AG08395 (cell line): Measurements from ENCODE around the gene SP110.

ENCODE experiments used
- DNase-seq: peaks from one replicate; pipeline ENCODE4 v3.0.0; 2012; ENCODE audit warnings: mixed read lengths, low spot score

The SP110 gene

DNA sequence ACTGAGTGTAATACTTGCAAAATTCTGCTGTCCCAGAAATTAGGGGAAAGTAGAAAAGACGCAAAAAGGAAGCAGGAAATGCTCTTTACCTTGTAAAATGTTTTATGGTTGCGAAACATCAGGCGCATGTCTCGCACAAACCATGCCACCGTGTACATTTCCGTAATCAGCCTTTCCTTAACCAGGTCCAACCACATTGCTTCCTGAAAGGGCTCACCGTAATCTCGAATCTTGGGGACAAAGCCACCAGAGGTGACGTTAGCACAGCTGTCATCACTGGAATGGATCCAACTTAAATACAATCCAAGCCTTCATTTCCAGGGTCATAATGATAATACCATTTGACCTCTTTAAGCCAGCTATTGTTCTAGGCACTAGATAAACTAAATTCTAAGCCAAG, 49.3 kb downstream of the SP110 start:
- DNase-seq = no peak

DNA sequence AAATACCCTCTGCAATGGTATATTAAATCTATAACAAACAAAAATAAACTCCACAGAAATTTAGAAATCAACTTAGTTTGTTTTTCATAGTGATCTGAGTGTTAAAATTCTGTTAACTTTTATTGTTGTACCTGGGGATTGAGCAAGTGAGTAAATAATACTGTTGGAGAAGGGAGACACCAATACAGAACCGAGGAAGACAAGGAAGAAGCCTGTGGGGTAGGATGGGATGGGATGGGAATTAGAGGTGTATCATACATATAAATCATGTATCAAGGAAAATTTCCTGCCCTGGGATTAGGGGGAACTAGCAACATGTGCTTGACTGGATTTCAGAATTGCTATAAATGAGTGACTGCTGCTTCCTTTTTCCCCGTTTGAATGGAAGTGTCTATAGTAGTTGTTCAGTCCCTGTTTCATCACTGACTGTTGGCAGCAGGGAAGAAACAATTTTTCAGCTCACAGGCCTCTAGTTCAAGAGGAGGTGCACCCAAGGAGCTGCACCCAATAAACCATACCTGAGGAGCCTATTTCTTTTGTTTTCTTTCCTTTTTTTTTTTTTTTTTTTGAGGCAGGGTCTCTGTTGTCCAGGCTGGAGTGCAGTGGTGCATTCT, 53.1 kb downstream of the SP110 start:
- no peak for DNase-seq

DNA sequence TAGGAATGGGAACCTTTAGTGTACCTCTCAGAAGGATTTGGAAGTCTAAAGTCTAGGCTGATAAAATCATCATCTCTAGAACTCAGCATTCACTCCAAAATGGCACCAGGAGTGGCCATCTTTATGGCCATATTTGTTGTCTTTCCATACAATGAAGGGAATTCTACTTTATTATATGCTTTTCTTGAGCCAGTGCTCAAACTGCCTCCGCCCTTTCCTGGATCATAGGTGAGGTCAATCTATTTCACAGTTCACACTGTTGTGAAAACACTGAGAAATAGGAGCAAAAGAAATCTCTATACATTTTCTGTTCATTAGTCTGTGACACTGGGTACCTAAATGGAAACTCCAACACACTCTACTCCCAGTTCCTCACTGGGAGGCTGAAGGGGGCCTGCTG, 55.6 kb downstream of the SP110 start:
- DNase-seq = no peak

DNA sequence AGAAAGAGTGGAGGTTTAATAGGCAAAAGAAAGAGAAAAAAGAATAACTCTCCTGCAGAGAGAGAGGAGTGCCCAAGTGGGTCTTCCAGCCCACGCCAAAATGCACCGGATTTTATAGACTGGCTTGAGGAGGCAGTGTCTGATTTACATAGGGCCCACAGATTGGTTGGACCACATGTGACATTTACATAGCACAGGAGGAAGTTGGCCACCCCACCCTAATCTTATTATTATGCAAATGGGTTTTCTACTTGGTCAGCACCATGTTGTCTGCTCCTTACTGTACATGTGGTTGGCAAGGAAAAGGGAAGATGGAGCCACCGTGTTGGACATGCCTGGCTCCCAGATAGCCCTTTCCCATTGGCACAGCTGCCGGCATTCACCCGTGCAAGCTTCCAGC, 56.8 kb downstream of the SP110 start:
- no peak for DNase-seq

DNA sequence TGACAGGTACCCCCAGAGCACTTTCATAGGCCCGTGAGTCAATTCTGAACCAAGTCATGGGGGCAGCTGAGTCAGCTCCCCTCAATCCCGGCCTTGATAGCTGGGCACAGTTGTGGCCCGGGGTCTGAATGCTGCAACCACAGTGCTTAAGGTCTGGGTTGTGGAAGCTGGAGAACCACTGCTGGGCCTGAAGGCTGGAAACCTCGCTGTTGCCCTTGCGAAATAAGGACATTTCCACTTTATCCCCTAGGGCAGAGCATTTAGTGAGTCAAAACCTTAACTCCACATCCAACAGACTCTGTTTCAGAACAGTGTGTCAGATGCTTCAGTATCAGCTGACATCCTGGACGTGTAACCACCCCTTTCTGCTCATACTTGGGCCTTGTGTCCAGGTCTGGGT, 58.6 kb downstream of the SP110 start:
- DNase-seq = peak; percentile 24

DNA sequence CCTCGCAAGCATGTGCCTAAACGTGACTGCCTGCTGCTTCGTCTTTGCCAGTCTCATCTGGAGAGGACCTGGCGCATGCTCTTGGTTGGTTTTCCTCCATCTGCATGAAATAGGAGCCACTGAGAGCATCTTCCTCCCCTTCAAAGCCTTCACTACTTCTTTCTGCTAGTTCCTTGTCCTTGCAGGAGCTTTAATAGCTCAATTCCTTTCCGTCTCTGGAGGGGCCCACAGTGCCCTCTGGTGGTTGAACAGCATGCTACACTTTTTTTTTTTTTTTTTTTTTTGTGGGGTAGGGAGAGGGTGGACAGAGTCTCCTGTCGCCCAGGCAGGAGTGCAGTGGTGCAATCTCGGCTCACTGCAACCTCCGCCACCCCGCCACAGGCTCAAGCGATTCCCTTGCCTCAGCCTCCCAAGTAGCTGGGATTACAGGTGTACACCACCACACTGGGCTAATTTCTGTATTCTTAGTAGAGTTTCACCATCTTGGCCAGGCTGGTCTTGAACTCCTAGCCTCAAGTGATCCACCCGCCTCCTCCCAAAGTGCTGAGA, 59.6 kb downstream of the SP110 start:
- DNase-seq = peak; percentile 78

DNA sequence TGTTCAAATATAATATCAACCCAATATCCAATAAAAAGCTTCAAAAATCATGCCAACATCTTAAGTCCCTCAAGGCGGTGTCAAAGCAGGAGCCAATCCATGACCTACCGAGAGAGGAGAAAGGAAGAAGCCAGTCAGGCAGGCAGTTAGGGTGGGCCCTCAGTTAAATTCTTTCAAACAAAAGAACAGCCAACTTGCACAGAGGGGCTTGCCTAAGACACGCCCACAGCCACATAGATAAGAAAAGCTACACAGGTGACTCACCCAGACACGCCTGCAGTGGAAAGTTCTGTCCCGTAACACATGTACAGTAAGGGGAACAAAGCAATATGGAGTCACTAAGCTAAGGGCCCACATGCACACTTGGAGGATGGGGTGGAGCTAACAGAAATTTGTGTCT, 61.3 kb downstream of the SP110 start:
- DNase-seq = no peak

DNA sequence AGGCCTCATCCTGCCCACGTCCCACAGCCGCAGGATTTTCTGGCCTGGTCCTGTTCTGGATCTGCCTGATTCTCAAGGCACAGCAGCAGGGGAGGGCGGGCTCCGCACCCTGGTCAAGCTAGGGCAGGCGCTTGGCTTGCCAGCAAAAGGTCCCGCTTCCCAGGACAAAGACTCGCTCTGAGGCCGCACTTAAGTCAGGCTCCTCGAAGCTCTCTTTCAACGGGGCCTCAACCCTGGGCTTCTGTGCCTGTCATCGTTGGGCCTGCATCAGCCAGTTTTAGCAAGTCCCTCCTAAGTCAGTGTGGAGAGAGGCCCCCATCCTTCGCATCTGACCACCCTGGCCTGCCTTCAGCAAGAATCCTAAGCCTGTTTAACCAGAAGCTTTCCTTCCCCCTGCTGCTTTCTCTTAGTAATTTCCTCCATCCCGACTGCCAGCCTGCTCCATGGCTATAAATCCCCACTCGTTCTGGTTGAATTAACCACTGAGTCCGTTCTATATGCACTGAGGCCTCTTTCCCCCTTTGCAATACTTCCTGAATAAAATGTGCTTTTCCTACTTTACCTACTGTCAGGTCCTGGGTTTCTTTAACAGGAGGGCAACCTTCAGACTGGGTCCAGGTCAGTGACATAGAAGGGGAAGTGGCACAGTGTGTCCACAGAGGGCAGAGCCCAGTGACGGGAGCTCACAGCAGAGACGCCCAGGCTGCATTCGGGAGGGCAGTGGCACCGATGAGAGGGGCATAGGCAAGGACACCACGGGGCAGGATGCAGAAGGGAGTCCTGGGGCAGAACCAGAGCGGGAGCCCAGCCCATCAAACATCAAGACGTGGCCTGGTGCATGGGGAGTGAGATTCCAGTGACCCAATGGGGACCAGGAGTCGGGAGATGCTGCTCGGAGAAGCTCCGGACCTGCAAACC, 62.7 kb downstream of the SP110 start:
- DNase-seq = no peak

DNA sequence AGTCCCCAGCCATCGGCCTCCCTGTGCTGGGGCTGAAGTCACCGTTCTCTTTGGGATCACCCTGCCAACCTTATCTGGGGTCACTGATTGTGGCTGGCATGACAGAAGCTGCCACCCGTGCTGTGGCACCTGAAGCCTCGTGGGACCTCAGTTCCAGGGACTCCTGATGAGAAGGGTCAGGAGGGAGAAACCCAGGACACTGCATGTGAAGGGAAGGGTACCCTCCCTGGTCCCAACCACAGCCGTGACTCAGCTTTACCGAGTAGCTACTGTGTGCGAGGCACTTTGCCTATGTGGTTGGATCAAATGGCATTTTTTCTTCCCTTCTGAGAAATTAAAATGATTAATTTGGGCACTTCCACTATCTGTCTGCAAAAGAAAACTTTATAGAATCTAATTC, 64.4 kb downstream of the SP110 start:
- DNase-seq = no peak

DNA sequence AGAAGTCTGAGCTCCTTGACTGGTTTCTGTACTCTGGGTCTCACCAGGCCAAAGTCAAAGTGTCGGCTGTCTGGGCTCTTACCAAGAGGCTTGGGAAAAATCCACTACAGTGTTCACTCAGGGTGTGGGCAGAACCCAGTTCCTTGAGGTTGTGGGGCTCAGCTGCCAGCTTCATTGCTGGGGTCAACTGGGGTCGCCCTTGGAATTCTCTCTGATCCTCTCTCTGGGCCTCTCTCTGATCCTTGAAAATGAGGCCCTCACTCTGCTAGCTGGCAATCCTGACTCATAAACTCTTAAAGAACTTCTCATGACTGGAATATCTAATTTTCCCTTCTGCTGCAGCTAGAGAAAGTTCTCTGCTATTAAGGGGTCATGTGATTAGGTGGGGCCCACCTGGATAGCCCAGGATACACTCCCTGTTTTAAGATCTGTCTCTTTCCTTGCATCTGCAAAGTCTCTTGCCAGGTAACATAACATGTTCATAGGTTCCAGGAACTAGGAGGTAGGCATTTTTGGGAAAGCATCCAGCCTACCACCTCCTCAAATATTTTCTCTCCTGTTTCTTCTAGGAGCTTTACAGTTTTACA, 66.3 kb downstream of the SP110 start:
- DNase-seq = no peak

DNA sequence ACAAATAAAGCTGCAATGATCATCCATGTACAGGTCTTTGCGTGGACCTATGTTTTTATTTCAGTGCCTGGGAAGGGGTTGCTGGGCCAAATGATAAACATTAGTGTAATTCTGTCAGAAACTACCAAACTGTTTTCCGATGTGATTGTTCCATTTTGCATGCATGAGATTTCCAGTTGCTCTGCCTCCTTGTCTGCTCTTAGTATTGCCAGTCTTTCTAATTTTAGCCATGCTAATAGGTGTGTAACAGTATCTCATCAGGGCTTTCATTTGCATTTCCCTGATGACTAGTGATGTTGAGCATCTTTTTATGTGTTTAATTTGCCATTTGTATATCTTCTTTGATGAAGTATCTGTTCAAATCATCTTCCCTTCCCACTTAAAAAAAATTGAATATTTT, 67.5 kb downstream of the SP110 start:
- no peak for DNase-seq

DNA sequence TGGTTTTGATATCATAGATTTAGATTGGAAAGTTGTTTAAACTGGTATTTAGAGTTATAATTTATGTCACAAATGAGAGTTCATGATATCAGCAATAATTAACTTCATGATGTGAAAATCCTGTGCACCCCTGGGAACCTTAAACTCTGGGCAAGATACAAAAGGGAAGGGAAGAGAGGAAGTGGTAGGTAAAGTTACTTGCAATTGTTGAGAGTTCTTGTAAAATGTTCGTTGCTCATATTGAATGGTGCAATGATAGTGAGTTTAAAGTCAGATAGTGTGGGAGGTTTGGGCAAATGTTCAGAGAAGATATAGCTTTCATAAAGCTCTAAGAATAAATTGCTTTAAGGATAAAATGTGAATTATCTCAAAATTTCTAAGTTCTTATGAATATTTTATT, 75.4 kb downstream of the SP110 start:
- no peak for DNase-seq

DNA sequence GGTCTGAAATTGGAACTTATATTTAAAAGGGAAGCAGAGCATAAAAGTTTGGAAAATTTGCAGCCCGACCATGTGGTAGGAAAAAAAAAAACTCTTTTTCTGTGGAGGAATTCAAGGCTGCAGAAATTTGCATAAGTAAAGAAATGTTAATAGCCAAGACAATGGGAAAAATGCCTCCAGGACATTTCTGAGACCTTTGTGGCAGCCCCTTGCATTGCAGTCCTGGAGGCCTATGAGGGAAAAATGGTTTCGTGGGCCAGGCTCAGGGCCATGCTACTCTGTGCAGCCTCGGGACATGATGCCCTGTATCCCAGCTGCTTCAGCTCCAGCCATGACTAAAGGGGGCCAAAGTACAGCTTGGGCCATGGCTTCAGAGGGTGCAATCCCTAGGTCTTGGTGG, 79.1 kb downstream of the SP110 start:
- DNase-seq = no peak

DNA sequence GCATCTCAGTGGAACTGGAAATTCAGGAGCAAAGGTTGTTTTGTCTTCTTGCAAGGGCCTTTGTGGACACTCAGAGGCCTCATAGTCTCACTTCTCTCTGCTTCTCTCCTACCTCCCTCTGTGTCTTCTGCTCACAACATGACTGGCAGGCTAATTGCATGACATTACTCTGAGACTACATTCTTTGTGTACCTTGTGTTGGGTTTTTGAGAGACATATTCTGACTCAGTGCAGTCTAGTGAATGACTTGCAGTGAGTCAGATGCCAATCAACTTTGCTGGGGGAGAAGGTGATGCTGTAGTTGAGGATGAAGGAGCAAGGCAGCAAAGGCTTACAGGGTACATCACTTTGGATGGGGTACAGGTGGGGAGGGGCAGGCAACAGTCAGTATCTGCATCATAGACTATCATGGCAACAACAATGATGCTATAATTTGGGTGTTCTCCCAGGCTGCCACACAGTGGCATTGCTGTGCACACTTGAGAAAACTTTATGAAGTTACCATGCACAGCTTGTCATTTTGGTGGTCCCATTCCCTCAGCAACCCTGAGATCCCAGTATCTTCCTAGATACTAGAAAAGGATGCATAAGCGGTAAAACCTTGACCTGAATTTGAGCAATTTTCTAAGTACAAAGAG, 81.8 kb downstream of the SP110 start:
- no peak for DNase-seq

DNA sequence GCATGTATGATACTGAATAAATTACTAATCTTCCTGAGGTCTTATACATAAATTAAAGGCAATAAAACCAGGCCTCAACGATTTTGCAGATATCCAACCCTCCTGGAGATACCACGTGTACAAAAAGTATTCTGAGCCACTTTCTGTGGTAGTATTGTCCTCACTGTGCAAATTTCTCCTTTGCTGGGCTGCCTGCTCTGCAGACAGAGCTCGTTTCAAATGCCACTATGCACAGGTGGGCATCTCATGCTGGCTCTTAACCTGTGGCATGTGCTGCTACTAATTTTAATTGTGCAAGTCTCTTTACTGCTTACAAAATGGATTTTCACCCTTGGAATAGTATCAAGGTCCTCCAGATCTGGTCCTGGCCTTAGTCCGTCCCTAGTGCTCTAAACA, 84.7 kb downstream of the SP110 start:
- no peak for DNase-seq

DNA sequence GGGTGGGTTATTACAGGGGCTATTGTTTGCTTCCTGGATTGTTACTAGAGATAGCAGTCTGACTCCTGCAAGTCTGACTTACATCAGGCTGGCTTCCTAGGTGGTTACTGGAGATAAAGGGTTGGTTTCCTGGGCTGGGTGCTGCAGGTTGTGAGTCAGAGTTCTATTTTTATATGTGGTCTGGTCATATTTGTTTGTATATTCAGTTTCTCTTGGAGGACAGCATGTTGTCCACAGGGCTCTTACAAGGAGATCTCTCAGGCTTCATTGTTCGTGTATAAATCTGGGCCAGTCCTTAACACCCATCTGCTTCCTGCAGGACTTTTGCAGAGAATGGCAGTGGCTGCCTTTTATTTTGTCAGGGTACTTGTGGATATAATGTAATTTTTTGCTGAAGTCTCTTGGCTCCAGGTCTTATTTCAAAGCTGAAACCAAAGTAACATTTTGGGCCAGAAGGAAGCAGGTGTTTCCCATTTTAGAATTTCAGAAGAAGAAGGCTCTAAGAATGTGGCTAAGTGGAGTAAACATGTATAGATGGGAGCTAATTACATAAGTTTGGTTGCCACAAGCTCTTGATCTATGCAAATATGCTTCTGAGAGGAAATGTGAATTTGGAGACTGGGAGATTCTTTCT, 85.2 kb downstream of the SP110 start:
- peak; percentile 40 for DNase-seq

DNA sequence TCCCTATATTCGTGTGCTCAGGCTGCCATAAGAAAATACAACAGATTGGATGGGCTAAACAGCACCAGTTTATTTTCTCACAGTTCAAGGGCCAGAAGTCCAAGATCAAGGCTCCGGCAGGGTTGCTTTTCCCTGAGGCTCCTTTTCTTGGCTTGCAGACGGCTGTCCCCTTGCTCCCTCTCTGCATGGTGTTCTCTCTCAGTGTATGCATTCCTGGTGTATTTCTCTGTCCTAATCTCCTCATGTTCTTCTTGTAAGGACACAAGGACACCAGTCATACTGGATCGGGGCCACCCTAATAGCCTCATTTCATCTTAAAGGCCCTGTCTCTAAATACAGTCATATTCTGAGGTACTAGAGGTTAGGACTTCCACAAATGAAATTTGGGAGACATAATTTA, 88.4 kb downstream of the SP110 start:
- DNase-seq = no peak

DNA sequence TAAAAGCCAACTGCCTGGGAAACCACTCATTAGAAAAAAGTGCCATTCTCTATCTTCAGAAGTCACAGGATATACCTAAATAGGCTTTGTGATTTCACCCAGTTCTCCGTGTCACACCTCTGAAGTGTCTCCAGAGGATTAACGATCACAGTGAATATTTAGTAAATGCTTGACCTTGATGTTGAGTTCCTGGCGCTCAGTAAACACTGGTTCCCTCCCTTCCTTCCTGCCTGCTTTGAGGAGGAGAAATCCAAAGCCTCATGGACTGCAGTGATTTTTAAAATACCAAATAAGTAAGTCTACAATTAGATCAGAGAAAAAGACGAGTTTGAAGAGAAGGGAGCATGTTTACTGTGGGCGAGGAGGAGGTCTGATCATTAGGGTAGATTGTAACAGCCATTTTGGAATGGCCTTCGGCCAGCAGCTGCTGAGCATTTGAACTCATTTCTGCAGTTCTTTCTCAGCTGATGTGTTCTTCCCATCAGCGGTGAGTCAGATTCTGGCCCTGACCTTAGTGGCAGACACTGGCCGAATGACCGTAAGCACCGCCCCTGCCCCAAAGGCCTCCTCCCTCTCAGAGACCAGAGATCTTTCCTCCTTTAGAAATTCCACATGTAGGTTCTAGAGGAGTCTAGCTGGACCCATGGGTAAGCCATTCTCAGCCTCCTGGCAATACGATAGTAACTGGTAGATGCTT, 89.0 kb downstream of the SP110 start:
- peak; percentile 73 for DNase-seq

DNA sequence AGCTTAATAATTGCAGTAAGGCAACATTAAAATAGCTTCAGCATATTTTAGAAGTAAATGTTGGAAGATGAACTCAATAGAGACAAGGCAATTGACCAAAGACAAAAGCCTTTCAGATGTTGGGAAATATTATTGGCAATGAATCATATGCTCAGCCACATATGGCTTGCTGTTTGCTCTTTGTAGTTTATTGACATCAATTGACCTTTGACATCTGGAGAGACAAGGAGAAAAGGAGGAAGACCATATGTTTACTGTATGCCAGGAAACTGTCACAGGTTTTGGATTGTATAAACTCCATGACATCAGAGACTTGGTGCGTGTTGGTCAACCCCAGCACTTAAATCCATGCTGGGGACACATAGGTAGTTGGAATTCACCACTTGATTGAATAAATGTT, 90.4 kb downstream of the SP110 start:
- no peak for DNase-seq

DNA sequence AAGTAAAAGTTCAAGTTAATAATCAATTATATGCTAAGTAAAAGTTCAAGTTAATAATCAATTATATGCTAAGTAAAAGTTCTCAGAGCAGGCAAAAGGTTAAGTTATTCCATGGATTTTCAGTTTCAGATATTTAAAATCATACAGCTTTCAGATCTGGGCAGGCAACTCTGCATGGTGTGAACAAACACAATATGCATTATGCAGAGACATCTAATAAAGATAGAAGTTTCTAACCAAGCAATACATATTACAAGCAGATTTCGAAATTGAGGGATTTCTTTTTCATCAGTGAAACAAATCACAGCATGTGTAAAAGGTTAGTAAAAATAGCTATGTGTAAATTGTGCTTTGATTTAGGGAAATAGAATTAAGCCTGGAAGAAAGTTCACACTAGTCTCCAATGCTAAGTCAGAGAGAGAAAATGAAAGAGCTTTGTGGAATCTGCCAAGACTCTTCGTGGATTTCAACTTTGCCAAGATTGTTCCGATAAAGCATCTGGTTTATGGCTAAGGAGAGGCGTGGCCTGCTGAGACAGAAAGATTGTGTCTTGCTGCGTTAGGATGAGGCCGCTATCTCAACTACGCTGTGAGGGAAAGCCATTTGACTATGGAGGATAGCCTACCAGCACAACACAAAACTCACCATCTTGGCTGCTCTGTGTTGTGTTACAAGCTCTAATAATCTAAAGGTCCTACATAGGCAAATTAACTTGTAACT, 91.0 kb downstream of the SP110 start:
- peak; percentile 64 for DNase-seq

DNA sequence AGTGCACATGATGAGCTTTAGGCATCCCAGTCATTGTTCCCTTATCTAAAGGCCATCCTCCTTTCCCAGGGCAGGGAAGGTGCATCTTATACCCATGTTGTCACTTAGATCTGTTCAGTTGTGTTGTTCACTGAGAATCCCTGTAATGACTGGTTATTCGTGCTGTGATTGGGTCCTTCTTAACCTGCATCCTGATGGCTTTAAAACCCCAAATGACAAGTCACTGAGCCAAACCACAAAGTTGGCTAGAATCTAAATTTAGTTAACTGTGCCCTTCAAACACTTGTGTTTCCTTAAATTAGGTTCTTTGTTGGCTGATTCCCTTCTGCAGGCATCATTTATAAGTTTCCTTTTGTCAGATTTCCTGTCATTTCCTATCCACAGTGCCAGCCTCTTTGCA, 92.6 kb downstream of the SP110 start:
- no peak for DNase-seq
